B cell (primary cell): Measurements from ENCODE around the gene AAMP. TPM values are rescaled to one million over a fixed set of nuclear protein-coding genes. Genes with fewer than 3 reads are reported as not detected.
"Not testable (repeated sequence)": the region's sequence is repeated elsewhere in the genome, so short reads cannot be mapped to it uniquely, and the experiment has no call there.

Source experiments
- ATAC-seq: fragments of 200-7000 bp; cut with Tn5 transposase; one replicate; pipeline ENCODE4 v1.10.0; 2021; ENCODE audit warnings: low read depth, mild to moderate bottlenecking, moderate number of reproducible peaks, moderate library complexity
- CTCF ChIA-PET: fragments of 350-600 bp; sonication (Branson Sonifier 250); formaldehyde crosslinking; loops from one replicate; lab custom pipeline; 2021; ENCODE audit warnings: antibody characterized with exemption, inconsistent platforms; lab: Charles Lee
- POLR2A ChIA-PET: fragments of 350-600 bp; sonication (Branson Sonifier 250); formaldehyde crosslinking; loops from one replicate; lab custom pipeline; 2021; ENCODE audit warnings: antibody characterized with exemption; lab: Charles Lee
- DNase-seq: peaks from one replicate; pipeline ENCODE4 v3.0.0; 2013
- H2AFZ ChIP-seq: 2 replicates; pipeline ENCODE4 v1.6.1; 2012; ENCODE audit warnings: mild to moderate bottlenecking, low read depth, low read length; ENCODE audit not compliant: insufficient read depth, poor library complexity, severe bottlenecking
- H3K27ac ChIP-seq, 2 donors: 1 replicate in 1 of 2; 2 replicates in 1 of 2; pipeline ENCODE4 v1.5.1; 2012 to 2013; ENCODE audit warnings: low read length in 2 of 2, mild to moderate bottlenecking in 2 of 2, moderate library complexity in 1 of 2
- H3K27me3 ChIP-seq, 4 experiments: fragments of 200-600 bp in 1 of 4; sonication (generic) in 1 of 4; replicated peaks in 1 of 4; 1 replicate in 2 of 4; 2 replicates in 2 of 4; pipeline versions ENCODE4 v1.6.1 to v1.7.0; 2013 to 2016; ENCODE audit warnings: low read length in 3 of 4, mild to moderate bottlenecking in 2 of 4, mixed read lengths in 1 of 4, moderate library complexity in 1 of 4; ENCODE audit not compliant: insufficient read depth in 4 of 4, control insufficient read depth in 3 of 4; ENCODE audit errors: control extremely low read depth in 1 of 4
- H3K36me3 ChIP-seq, 2 experiments: replicated peaks in 1 of 2; 1 replicate in 1 of 2; 2 replicates in 1 of 2; pipeline versions ENCODE4 v1.6.1 to v1.7.1; 2013; ENCODE audit warnings: low read length in 1 of 2; ENCODE audit not compliant: insufficient read depth in 2 of 2, control insufficient read depth in 1 of 2; ENCODE audit errors: control extremely low read depth in 1 of 2, extremely low read depth in 1 of 2
- H3K4me1 ChIP-seq, 2 donors: fragments of 200-600 bp in 1 of 2; sonication (generic) in 1 of 2; 1 replicate in 1 of 2; 2 replicates in 1 of 2; pipeline versions ENCODE4 v1.5.1 to v1.6.1; 2013 to 2017; ENCODE audit warnings: low read length in 2 of 2; ENCODE audit not compliant: control insufficient read depth in 2 of 2, insufficient read depth in 2 of 2
- H3K4me2 ChIP-seq: replicated peaks from 2 replicates; pipeline ENCODE3; 2012; ENCODE audit warnings: mild to moderate bottlenecking, low read depth, low read length; ENCODE audit not compliant: poor library complexity, severe bottlenecking
- H3K4me3 ChIP-seq, 5 experiments: fragments of 200-600 bp in 1 of 5; sonication (generic) in 1 of 5; 1 replicate in 3 of 5; 2 replicates in 2 of 5; pipeline versions ENCODE4 v1.5.1 to v1.7.0; 2011 to 2016; ENCODE audit warnings: low read length in 4 of 5, mild to moderate bottlenecking in 4 of 5, low read depth in 2 of 5, control low read depth in 1 of 5, moderate library complexity in 1 of 5; ENCODE audit not compliant: insufficient read depth in 1 of 5; ENCODE audit errors: control extremely low read depth in 1 of 5, extremely low read depth in 1 of 5
- H3K79me2 ChIP-seq: fragments of 200-600 bp; sonication (generic); one replicate; pipeline ENCODE4 v1.6.0; 2016; ENCODE audit warnings: low read length; ENCODE audit not compliant: control insufficient read depth, insufficient read depth
- H3K9ac ChIP-seq: fragments of 200-600 bp; sonication (generic); 2 replicates; pipeline ENCODE4 v1.6.1; 2017; ENCODE audit warnings: mild to moderate bottlenecking, low read length, moderate library complexity
- H3K9me3 ChIP-seq, 3 donors: one replicate each; pipeline versions ENCODE4 v1.6.1 to v1.7.1; 2013; ENCODE audit warnings: low read length in 2 of 3; ENCODE audit not compliant: control insufficient read depth in 2 of 3, insufficient read depth in 1 of 3; ENCODE audit errors: control extremely low read depth in 1 of 3
- H4K20me1 ChIP-seq: 2 replicates; pipeline ENCODE4 v1.6.0; 2012; ENCODE audit warnings: mild to moderate bottlenecking, low read length; ENCODE audit not compliant: insufficient read depth, control insufficient read depth, poor library complexity, severe bottlenecking
- H3K27ac Mint-ChIP-seq: one replicate; pipeline ENCODE4 v1.8.0; 2021; ENCODE audit warnings: mixed read lengths
- H3K27me3 Mint-ChIP-seq: one replicate; pipeline ENCODE4 v1.8.0; 2021; ENCODE audit warnings: mixed read lengths
- H3K4me1 Mint-ChIP-seq: one replicate; pipeline ENCODE4 v1.8.0; 2021; ENCODE audit warnings: mixed read lengths
- H3K4me3 Mint-ChIP-seq: one replicate; pipeline ENCODE4 v1.8.0; 2021; ENCODE audit warnings: mixed read lengths
- H3K9me3 Mint-ChIP-seq: one replicate; pipeline ENCODE4 v1.8.0; 2022; ENCODE audit warnings: mixed read lengths; ENCODE audit not compliant: insufficient read depth
- EZH2 ChIP-seq: IDR thresholded peaks from 2 replicates; pipeline ENCODE4 v1.6.1; 2012; ENCODE audit warnings: borderline replicate concordance, low read depth, mild to moderate bottlenecking, moderate library complexity, low read length; ENCODE audit not compliant: insufficient read depth, poor library complexity, severe bottlenecking
- WGBS: methylation state at CpG from one replicate; pipeline ENCODE4 v1.1.5; 2013; ENCODE audit warnings: missing lambda C conversion rate; ENCODE audit not compliant: insufficient coverage; 5-methylcytosine and 5-hydroxymethylcytosine counted together
- intact Hi-C: fragments of 100-400 bp; cut with micrococcal nuclease; formaldehyde crosslinking; loops from one replicate; pipeline ENCODE4 v1.10.0; 2022
- polyA plus RNA-seq: library from polyadenylated mRNA; depleted of rRNA; stranded (reverse); fragments of >200 nt; gene quantifications from 2 replicates; pipeline ENCODE4 v1.2.3, GENCODE V29; 2012
- total RNA-seq, 2 donors: library from RNA; stranded (reverse); fragments of 120-200 nt in 1 of 2; gene quantifications; 1 replicate in 1 of 2; 2 replicates in 1 of 2; pipeline versions ENCODE4 v1.2.3 to v1.2.4, GENCODE V29; 2013 to 2022
- TF ChIP-seq, protein P1 (sequence below): fragments of 200-600 bp; IDR thresholded peaks from one replicate; pipeline ENCODE4 v1.8.0; 2022; ENCODE audit warnings: antibody characterized with exemption, mild to moderate bottlenecking

The AAMP gene
- total and polyA plus RNA-seq, 2 donors (not counting 1 experiment from before 2014, with no cell fraction given), result 56.4 to 65.7 TPM

DNA sequence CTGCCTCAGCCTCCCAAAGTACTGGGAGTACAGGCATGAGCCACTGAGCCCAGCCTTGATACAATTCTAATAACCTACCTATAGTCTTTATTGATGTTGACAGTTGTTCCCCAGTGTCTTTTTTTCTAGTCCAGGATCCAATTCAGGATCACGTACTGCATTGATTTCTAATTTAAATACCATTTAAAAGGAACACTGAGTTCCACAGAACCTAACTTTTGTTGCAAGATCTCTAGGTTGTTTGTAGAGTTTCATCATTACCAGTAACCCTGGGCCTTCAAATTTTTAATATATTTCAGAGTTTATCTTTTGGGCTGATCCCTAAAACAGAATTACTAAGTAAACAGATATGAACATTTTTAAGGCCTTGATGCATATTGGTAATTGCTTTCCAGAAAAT is 43.4 kb upstream of the AAMP start:
- no peak for DNase-seq
- Histone ChIP-seq H3K4me2 (no peak overlapping the region), H3K4me1 (no peaks in the 10 kb centered on the region), H3K27me3 (no peaks in the 10 kb centered on the region), H3K27ac (no peak overlapping the region), H3K79me2 (no peaks in the 10 kb centered on the region), H3K36me3 (no peaks in the 10 kb centered on the region), H3K9ac (no peak overlapping the region), H2AFZ (no peak overlapping the region), H3K4me3 (no peak overlapping the region), H4K20me1 (no peaks in the 10 kb centered on the region), H3K9me3 (no peaks in the 10 kb centered on the region)
- POLR2A ChIA-PET, result no interaction called here
- Mint-ChIP-seq H3K4me3 (no peak overlapping the region), H3K9me3 (no peaks in the 10 kb centered on the region), H3K27me3 (no peaks in the 10 kb centered on the region), H3K4me1 (peaks cover 5% of the 10 kb centered on the region), H3K27ac (no peak overlapping the region)
- WGBS, result no CpG with 5 or more reads among the region's 1 CpG
- CTCF ChIA-PET, result no interaction called here
- intact Hi-C loops, result no loop called here
- no peak for TF ChIP-seq EZH2
- TF ChIP-seq, protein P1, sequence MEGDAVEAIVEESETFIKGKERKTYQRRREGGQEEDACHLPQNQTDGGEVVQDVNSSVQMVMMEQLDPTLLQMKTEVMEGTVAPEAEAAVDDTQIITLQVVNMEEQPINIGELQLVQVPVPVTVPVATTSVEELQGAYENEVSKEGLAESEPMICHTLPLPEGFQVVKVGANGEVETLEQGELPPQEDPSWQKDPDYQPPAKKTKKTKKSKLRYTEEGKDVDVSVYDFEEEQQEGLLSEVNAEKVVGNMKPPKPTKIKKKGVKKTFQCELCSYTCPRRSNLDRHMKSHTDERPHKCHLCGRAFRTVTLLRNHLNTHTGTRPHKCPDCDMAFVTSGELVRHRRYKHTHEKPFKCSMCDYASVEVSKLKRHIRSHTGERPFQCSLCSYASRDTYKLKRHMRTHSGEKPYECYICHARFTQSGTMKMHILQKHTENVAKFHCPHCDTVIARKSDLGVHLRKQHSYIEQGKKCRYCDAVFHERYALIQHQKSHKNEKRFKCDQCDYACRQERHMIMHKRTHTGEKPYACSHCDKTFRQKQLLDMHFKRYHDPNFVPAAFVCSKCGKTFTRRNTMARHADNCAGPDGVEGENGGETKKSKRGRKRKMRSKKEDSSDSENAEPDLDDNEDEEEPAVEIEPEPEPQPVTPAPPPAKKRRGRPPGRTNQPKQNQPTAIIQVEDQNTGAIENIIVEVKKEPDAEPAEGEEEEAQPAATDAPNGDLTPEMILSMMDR, result no peak
- ATAC-seq, result no peak

DNA sequence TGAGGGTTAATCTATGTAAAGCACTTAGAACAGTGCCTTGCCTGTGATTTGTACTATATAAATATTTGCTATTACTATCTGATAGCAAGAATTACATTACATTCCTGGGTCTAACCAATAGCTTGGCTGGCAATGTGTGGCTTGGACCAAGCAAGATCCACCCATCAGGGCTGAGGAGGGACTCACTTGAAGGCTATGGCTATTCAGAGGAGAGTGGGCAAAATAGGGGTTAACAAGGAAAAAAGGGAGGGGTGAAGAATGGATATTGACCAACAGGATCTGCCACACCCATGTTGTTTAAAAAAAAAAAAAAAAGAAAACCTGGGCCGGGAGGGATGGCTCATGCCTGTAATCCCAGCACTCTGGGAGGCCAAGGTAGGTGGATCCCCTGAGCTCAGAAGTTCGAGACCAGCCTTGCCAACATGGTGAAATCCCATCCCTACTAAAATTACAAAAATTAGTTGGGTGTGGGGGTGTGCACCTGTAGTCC is 42.4 kb upstream of the AAMP start:
- TF ChIP-seq EZH2, result no peak
- TF ChIP-seq, protein P1, result no peak
- intact Hi-C loops, result no loop called here
- Histone ChIP-seq H3K9me3 (no peaks in the 10 kb centered on the region), H3K4me3 (no peak overlapping the region), H4K20me1 (no peaks in the 10 kb centered on the region), H2AFZ (no peak overlapping the region), H3K9ac (no peak overlapping the region), H3K4me1 (no peaks in the 10 kb centered on the region), H3K4me2 (no peak overlapping the region), H3K27me3 (no peaks in the 10 kb centered on the region), H3K36me3 (no peaks in the 10 kb centered on the region), H3K27ac (no peak overlapping the region), H3K79me2 (no peaks in the 10 kb centered on the region)
- Mint-ChIP-seq H3K4me3 (no peak overlapping the region), H3K4me1 (peaks cover 5% of the 10 kb centered on the region), H3K27ac (no peak overlapping the region), H3K9me3 (no peaks in the 10 kb centered on the region), H3K27me3 (no peaks in the 10 kb centered on the region)
- no CpG with 5 or more reads among the region's 2 CpGs for WGBS
- DNase-seq (no peak), ATAC-seq (no peak)
- ChIA-PET CTCF (interaction anchor here (0.7 kb wide), 1 partner anchor 10 kb away, joined by 3 read pairs; no protein-coding TSS in a partner anchor), POLR2A (no interaction called here)

DNA sequence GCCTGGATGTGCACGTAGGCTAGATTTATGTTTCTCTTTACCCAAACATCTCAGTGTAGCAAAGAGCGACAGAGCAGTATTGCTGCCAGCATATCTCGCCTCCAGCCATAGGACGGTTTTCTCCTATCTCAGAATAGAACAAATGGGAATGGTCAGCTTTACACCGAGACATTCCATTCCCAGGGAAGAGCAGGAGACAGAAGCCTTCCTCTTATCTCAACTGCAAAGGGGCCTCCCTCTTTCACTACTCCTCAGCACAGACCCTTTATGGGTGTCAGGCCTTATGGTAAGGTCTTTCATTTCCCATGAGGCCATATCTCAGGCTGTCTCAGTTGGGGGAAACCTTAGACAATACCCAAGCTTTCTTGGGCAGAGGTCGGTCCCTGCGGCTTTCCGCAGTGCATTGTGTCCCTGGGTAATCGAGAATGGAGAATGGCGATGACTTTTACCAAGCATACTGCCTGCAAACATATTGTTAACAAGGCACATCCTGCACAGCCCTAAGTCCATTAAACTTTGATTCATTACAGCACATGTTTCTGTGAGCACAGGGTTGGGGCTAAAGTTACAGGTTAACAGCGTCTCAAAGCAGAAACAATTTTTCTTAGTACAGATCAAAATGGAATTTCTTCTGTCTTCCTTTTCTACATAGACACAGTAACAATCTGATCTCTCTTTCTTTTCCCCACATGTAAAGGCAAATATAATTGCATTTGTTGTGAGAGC is 41.8 kb upstream of the AAMP start:
- H3K27ac ChIP-seq, H3K4me3 ChIP-seq, POLR2A ChIA-PET, H3K9ac ChIP-seq, ATAC-seq, H3K36me3 ChIP-seq, H3K4me3 Mint-ChIP-seq, H3K9me3 Mint-ChIP-seq, H3K4me2 ChIP-seq, H3K4me1 ChIP-seq, H3K27me3 ChIP-seq, H4K20me1 ChIP-seq, H3K27me3 Mint-ChIP-seq, H2AFZ ChIP-seq, H3K9me3 ChIP-seq, DNase-seq, H3K4me1 Mint-ChIP-seq, intact Hi-C loops, H3K79me2 ChIP-seq, H3K27ac Mint-ChIP-seq: not testable (repeated sequence)
- CTCF ChIA-PET, result interaction anchor here (0.7 kb wide), 1 partner anchor 10 kb away, joined by 3 read pairs; no protein-coding TSS in a partner anchor
- 94% methylated on average over 2 of the region's 11 CpGs for WGBS
